HL-60 (cell line): Measurements from ENCODE around the gene PPP1R7.

Experiments
- CTCF ChIP-seq: IDR thresholded peaks from one replicate; pipeline ENCODE4 v1.5.1; 2011; ENCODE audit warnings: low read length, control low read depth, inconsistent platforms; ENCODE audit not compliant: insufficient read depth
- POLR2AphosphoS5 ChIP-seq: IDR thresholded peaks from 2 replicates; pipeline ENCODE4 v1.6.1; 2012; ENCODE audit warnings: low read depth
- SPI1 ChIP-seq: IDR thresholded peaks from 2 replicates; pipeline ENCODE4 v1.6.1; 2012; ENCODE audit warnings: low read depth, mild to moderate bottlenecking, borderline replicate concordance
- TF ChIP-seq, protein P1 (sequence below): IDR thresholded peaks from 2 replicates; pipeline ENCODE4 v1.6.1; 2012; ENCODE audit warnings: low read depth; ENCODE audit not compliant: insufficient replicate concordance

- TF ChIP-seq CTCF (no peak), POLR2AphosphoS5 (no peak), SPI1 (no peak)
- TF ChIP-seq, protein P1, sequence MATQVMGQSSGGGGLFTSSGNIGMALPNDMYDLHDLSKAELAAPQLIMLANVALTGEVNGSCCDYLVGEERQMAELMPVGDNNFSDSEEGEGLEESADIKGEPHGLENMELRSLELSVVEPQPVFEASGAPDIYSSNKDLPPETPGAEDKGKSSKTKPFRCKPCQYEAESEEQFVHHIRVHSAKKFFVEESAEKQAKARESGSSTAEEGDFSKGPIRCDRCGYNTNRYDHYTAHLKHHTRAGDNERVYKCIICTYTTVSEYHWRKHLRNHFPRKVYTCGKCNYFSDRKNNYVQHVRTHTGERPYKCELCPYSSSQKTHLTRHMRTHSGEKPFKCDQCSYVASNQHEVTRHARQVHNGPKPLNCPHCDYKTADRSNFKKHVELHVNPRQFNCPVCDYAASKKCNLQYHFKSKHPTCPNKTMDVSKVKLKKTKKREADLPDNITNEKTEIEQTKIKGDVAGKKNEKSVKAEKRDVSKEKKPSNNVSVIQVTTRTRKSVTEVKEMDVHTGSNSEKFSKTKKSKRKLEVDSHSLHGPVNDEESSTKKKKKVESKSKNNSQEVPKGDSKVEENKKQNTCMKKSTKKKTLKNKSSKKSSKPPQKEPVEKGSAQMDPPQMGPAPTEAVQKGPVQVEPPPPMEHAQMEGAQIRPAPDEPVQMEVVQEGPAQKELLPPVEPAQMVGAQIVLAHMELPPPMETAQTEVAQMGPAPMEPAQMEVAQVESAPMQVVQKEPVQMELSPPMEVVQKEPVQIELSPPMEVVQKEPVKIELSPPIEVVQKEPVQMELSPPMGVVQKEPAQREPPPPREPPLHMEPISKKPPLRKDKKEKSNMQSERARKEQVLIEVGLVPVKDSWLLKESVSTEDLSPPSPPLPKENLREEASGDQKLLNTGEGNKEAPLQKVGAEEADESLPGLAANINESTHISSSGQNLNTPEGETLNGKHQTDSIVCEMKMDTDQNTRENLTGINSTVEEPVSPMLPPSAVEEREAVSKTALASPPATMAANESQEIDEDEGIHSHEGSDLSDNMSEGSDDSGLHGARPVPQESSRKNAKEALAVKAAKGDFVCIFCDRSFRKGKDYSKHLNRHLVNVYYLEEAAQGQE = no peak
These were observed 11.8 kb upstream of the PPP1R7 start for GRCh38 chr2:241138471-241138870.
